Thyroid gland (tissue), 4 donors: ENCODE measurements around the gene AHRR. TPM values are rescaled to one million over a fixed set of nuclear protein-coding genes. Genes with fewer than 3 reads are reported as not detected.

Source experiments
- DNase-seq, 2 donors: peaks; one replicate each; pipeline ENCODE4 v3.0.0-alpha.2; 2019
- H3K27ac ChIP-seq, 3 donors: fragments of 200-600 bp; sonication (generic); 1 replicate in 2 of 3; 2 replicates in 1 of 3; pipeline ENCODE4 v1.5.1; 2016 to 2019; ENCODE audit warnings: mild to moderate bottlenecking in 1 of 3, moderate library complexity in 1 of 3
- H3K27me3 ChIP-seq: fragments of 200-600 bp; sonication (generic); one replicate; pipeline ENCODE4 v1.5.1; 2019
- H3K36me3 ChIP-seq, 2 donors: fragments of 200-600 bp; sonication (generic); one replicate each; pipeline ENCODE4 v1.5.1; 2016 to 2019
- H3K4me1 ChIP-seq, 2 donors: fragments of 200-600 bp; sonication (generic); one replicate each; pipeline ENCODE4 v1.5.1; 2017 to 2019
- H3K4me3 ChIP-seq, 3 donors: fragments of 200-600 bp; sonication (generic); replicated peaks in 1 of 3; 1 replicate in 2 of 3; 2 replicates in 1 of 3; pipeline ENCODE4 v1.5.1; 2016; ENCODE audit warnings: mild to moderate bottlenecking in 1 of 3
- H3K9me3 ChIP-seq: fragments of 200-600 bp; sonication (generic); one replicate; pipeline ENCODE4 v1.5.1; 2017
- POLR2A ChIP-seq, 2 donors: fragments of 450-650 bp; IDR thresholded peaks; one replicate each; pipeline ENCODE4 v1.6.1; 2017; ENCODE audit warnings: antibody characterized with exemption in 2 of 2, mild to moderate bottlenecking in 2 of 2, moderate library complexity in 1 of 2
- WGBS, 2 donors: methylation state at CpG; one replicate each; pipeline ENCODE4 v1.1.5; 2017; 5-methylcytosine and 5-hydroxymethylcytosine counted together
- intact Hi-C: fragments of 100-400 bp; cut with DNase I; formaldehyde crosslinking; loops from one replicate; pipeline ENCODE4 v1.15.1; 2023
- total RNA-seq, 4 donors: library from RNA; depleted of rRNA; stranded (reverse); fragments of >200 nt; gene quantifications; one replicate each; pipeline ENCODE4 v1.2.3, GENCODE V29; 2016
- TF ChIP-seq, protein P1 (sequence below), 6 experiments: fragments of 200-600 bp in 3 of 6; fragments of 450-650 bp in 3 of 6; sonication (generic) in 3 of 6; IDR thresholded peaks; one replicate each; pipeline ENCODE4 v1.5.1; 2016 to 2019; ENCODE audit warnings: antibody characterized with exemption in 6 of 6, mild to moderate bottlenecking in 2 of 6, inconsistent platforms in 1 of 6, moderate library complexity in 1 of 6

Gene AHRR
- total RNA-seq, 4 donors from 2014 or later, result 0.88 to 2.1 (median 1.3) TPM

DNA sequence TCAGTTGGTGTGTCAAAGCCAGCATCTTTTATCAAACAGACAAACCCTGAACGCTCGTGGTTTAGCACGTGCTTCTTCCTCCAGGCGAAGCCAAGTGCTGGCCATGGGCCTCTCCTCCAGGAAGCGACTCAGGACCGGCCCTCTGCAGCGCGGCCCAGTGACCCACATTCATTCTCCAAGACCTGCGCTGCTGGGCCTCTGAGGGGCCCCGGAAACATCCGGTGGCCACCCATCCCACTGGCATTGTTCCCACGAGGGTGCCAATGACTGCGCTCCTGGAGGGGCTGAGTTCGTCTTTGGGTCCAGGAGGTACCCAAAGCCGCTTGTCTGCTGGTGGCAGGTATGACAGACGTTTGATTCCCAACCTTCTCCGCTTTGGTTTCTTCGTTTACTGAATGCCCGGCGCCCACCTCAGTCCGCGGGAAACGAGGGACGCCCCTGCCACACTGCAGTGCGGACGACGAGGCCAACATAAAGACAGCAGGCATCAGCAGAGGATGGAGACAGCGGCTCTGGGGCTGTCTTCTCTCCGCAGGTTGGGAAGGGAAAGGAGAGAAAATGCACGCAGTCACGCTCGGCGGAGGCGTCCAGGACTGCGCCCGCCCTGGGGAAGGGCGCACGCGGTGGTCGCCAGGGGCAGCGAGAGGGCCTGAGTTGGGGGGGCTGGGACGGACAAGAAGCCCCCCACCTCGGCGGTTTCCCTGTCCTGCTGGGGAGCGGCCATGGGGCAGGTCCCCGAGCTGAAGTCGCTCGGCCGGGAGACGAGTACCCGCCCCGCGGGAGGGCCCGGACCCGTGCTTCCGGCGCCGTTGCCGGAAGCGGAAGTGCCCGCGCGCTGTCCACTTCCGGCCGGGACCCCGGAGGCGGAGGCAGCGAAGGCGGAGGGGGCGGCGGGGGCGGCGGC lies 121.1 kb downstream of the AHRR start, which contains the start of gene EXOC3:
EXOC3 (plus strand) TSS at position 842 of the 904 bp plus-strand sequence. CDS start 3,030 bp downstream, outside the sequence.
- peak within 1 kb of the TSS in 2 of 3 donors; percentile 19 to 42 for H3K27ac ChIP-seq
- peak in 1 of 2 donors; percentile 73 for TF ChIP-seq POLR2A (IDR thresholded peaks at IDR 0.05)
- TF ChIP-seq, protein P1, sequence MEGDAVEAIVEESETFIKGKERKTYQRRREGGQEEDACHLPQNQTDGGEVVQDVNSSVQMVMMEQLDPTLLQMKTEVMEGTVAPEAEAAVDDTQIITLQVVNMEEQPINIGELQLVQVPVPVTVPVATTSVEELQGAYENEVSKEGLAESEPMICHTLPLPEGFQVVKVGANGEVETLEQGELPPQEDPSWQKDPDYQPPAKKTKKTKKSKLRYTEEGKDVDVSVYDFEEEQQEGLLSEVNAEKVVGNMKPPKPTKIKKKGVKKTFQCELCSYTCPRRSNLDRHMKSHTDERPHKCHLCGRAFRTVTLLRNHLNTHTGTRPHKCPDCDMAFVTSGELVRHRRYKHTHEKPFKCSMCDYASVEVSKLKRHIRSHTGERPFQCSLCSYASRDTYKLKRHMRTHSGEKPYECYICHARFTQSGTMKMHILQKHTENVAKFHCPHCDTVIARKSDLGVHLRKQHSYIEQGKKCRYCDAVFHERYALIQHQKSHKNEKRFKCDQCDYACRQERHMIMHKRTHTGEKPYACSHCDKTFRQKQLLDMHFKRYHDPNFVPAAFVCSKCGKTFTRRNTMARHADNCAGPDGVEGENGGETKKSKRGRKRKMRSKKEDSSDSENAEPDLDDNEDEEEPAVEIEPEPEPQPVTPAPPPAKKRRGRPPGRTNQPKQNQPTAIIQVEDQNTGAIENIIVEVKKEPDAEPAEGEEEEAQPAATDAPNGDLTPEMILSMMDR (IDR thresholded peaks at IDR 0.05), result no peak
- peak within 1 kb of the TSS; percentile 14 to 80 (median 54) for H3K4me3 ChIP-seq
- DNase-seq, result peak; percentile 65 to 70
- H3K27me3 ChIP-seq, result no peaks in the 10 kb centered on the region
- intact Hi-C loops, result loop anchor here (10.0 kb wide), 1 partner anchor 462 kb away; no protein-coding TSS in a partner anchor
- 7 to 28% methylated on average over 12 to 30 of the region's 73 CpGs for whole genome bisulfite sequencing, 2 donors
- no peaks in the 10 kb centered on the region for H3K9me3 ChIP-seq
- peaks cover 13 to 14% of the 10 kb centered on the region in 2 donors for H3K4me1 ChIP-seq
- peaks cover 5 to 15% of the 10 kb centered on the region in 2 donors for H3K36me3 ChIP-seq

DNA sequence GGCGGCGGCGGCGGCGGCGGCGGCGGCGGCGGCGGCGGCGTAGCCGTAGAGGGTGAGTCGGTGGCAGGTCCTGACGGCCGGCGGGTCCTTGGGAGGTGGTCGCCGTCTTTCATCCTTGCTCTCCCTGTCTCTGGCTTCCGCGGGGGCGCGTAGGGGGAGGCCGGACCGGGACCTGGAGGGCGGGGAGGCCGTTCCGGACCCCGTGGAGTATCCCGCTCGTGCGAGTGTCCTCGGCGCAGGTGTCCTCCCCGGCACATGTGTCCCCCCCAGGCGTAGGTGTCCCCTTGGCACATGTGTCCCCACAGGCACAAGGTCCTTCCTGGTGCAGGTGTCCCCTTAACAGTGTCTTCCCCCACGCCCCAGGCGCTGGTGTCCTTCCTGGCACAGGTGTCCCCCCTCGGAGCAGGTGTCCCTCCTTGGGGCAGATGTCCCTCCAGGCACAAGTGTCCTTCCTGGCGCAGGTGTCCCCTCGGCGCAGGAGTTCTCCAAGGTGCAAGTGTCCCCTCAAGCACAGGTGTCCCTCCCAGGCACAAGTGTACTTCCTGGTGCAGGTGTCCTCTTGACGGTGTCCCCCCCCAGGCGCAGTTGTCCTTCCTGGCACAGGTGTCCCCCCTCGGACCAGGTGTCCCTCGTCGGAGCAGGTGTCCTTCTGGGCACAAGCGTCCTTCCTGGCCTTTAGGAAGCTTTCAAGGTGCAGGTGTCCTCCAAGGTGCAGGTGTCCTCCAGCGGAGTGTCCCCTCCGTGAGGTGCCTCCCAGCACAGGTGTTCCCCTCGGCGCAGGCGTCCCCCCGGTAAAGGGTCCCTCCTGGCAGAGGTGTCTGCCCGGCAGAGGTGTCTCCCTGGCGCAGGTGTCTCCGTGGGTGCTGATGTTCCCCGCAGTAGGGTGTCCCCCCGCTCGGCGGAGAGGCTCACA lies 122.0 kb downstream of the AHRR start:
- no peak for TF ChIP-seq POLR2A (IDR thresholded peaks at IDR 0.05)
- TF ChIP-seq, protein P1 (IDR thresholded peaks at IDR 0.05), result no peak
- H3K4me3 ChIP-seq, result peak overlapping the region; percentile 14 to 80 (median 54)
- peak overlapping the region in 1 of 3 donors; percentile 42 for H3K27ac ChIP-seq
- WGBS, 2 donors, result 11 to 21% methylated on average over 21 to 29 of the region's 62 CpGs
- H3K36me3 ChIP-seq, result peaks cover 14 to 24% of the 10 kb centered on the region in 2 donors
- no peak for DNase-seq
- H3K9me3 ChIP-seq, result no peaks in the 10 kb centered on the region
- no peaks in the 10 kb centered on the region for H3K27me3 ChIP-seq
- intact Hi-C loops, result loop anchor here (10.0 kb wide), 1 partner anchor 461 kb away; no protein-coding TSS in a partner anchor
- H3K4me1 ChIP-seq, result peaks cover 13 to 14% of the 10 kb centered on the region in 2 donors

DNA sequence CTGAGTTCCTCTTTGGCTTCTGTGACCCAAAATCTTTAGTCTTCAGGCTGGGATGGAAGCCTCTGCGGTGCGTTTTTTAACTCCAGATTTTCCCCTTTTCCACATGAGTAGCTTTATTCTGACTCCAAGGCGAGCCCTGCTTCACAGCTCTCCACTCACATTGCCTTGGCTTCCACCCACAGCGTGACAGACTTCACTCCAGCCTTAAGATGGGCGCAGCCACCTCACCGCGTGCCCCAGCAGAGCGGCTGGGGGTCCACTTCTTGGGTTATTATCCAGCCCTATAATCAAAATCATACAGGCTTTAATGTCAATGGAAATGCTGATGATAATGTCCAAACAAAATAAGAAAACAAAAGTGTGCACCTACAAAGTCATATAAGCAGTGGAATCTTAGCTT lies 122.7 kb downstream of the AHRR start:
- Histone ChIP-seq H3K4me3 (peak overlapping the region in 1 of 3 donors; percentile 80), H3K9me3 (no peaks in the 10 kb centered on the region), H3K4me1 (peaks cover 13 to 14% of the 10 kb centered on the region in 2 donors), H3K36me3 (peaks cover 21 to 31% of the 10 kb centered on the region in 2 donors), H3K27ac (no peak overlapping the region), H3K27me3 (no peaks in the 10 kb centered on the region)
- TF ChIP-seq POLR2A (IDR thresholded peaks at IDR 0.05), result no peak
- TF ChIP-seq, protein P1 (IDR thresholded peaks at IDR 0.05), result no peak
- intact Hi-C loops, result loop anchor here (10.0 kb wide), 1 partner anchor 461 kb away; no protein-coding TSS in a partner anchor
- 78 to 87% methylated on average over 8 of the region's 8 CpGs for WGBS, 2 donors
- DNase-seq, result no peak

DNA sequence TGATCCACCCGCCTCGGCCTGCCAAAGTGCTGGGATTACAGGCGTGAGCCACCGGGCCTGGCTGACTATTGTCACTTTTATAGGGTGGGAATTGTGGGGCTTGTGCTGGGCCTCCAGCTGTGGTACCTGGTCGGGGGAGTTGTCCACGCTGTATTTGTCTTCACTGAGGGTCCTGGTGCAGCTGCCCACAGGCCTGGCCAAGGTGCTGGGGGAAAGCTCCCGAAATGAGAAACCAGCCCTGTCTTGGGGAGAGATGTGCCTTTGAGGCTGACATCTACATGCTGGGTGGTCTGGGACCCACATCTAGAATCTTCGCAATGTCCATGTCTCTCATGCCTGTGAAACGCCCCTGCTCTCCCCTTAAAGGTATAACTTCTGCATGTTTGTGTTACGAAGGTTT lies 124.1 kb downstream of the AHRR start:
- H3K4me3 ChIP-seq, result no peak overlapping the region
- peaks cover 13 to 14% of the 10 kb centered on the region in 2 donors for H3K4me1 ChIP-seq
- H3K36me3 ChIP-seq, result peaks cover 29 to 38% of the 10 kb centered on the region in 2 donors
- no peaks in the 10 kb centered on the region for H3K9me3 ChIP-seq
- TF ChIP-seq POLR2A (IDR thresholded peaks at IDR 0.05), result no peak
- TF ChIP-seq, protein P1 (IDR thresholded peaks at IDR 0.05), result no peak
- intact Hi-C loops, result loop anchor here (10.0 kb wide), 1 partner anchor 459 kb away; no protein-coding TSS in a partner anchor
- H3K27ac ChIP-seq, result no peak overlapping the region
- DNase-seq, result no peak
- no peaks in the 10 kb centered on the region for H3K27me3 ChIP-seq
- WGBS, 2 donors, result 94 to 97% methylated on average over 10 of the region's 10 CpGs
